Fibroblast of lung (primary cell): ENCODE data around the gene GPHN. TPM values are rescaled to one million over a fixed set of nuclear protein-coding genes. Genes with fewer than 3 reads are reported as not detected.

Experiments
- DNase-seq, 2 donors: peaks; one replicate each; pipeline versions ENCODE4 v3.0.0 to v3.0.0-alpha.2; 2010; ENCODE audit warnings: low read depth in 2 of 2
- H2AFZ ChIP-seq: 2 replicates; pipeline ENCODE4 v1.5.1; 2012; ENCODE audit warnings: low read length, control low read depth, inconsistent platforms
- H3K27ac ChIP-seq: 2 replicates; pipeline ENCODE4 v1.5.1; 2011; ENCODE audit warnings: low read length, control low read depth; ENCODE audit not compliant: insufficient read depth
- H3K27me3 ChIP-seq: 2 replicates; pipeline ENCODE4 v1.5.1; 2011; ENCODE audit warnings: mild to moderate bottlenecking, low read length; ENCODE audit not compliant: control insufficient read depth, insufficient read depth
- H3K36me3 ChIP-seq: 2 replicates; pipeline ENCODE4 v1.5.1; 2011; ENCODE audit warnings: low read length; ENCODE audit not compliant: control insufficient read depth, insufficient read depth
- H3K4me1 ChIP-seq: 2 replicates; pipeline ENCODE4 v1.5.1; 2011; ENCODE audit warnings: low read length; ENCODE audit not compliant: control insufficient read depth, insufficient read depth; ENCODE audit errors: extremely low read depth
- H3K4me2 ChIP-seq: 2 replicates; pipeline ENCODE4 v1.5.1; 2011; ENCODE audit warnings: low read length, control low read depth; ENCODE audit not compliant: insufficient read depth; ENCODE audit errors: extremely low read depth
- H3K4me3 ChIP-seq, 4 experiments: fragments of 200-600 bp in 1 of 4; sonication (generic) in 1 of 4; replicated peaks in 1 of 4; 2 replicates each; pipeline ENCODE4 v1.5.1; 2011 to 2016; ENCODE audit warnings: low read length in 4 of 4, low read depth in 3 of 4, mild to moderate bottlenecking in 3 of 4, control low read depth in 2 of 4, inconsistent platforms in 1 of 4, mixed read lengths in 1 of 4; ENCODE audit not compliant: insufficient read depth in 1 of 4; ENCODE audit errors: control extremely low read depth in 1 of 4
- H3K79me2 ChIP-seq: 2 replicates; pipeline ENCODE4 v1.5.1; 2012; ENCODE audit warnings: mild to moderate bottlenecking, low read length, inconsistent platforms; ENCODE audit not compliant: control insufficient read depth, insufficient read depth
- H3K9ac ChIP-seq: 2 replicates; pipeline ENCODE4 v1.5.1; 2011; ENCODE audit warnings: mild to moderate bottlenecking, low read length, control low read depth; ENCODE audit not compliant: insufficient read depth
- H3K9me3 ChIP-seq: 2 replicates; pipeline ENCODE4 v1.5.1; 2012; ENCODE audit warnings: low read depth, low read length; ENCODE audit not compliant: control insufficient read depth, insufficient read depth
- H4K20me1 ChIP-seq: 2 replicates; pipeline ENCODE4 v1.5.1; 2011; ENCODE audit warnings: low read length; ENCODE audit not compliant: control insufficient read depth, insufficient read depth; ENCODE audit errors: extremely low read depth
- EZH2 ChIP-seq: IDR thresholded peaks from 2 replicates; pipeline ENCODE4 v1.5.1; 2012; ENCODE audit warnings: low read length, control low read depth, mild to moderate bottlenecking; ENCODE audit errors: missing control alignments
- polyA plus RNA-seq, 2 donors: library from polyadenylated mRNA; depleted of rRNA in 1 of 2; stranded (reverse) in 1 of 2; unstranded in 1 of 2; fragments of >200 nt; gene quantifications; 2 replicates each; pipeline ENCODE4 v1.2.1, GENCODE V29; 2011 to 2012; ENCODE audit warnings: missing spikeins in 1 of 2
- total RNA-seq: library from RNA; depleted of rRNA; stranded (reverse); fragments of >200 nt; gene quantifications from 2 replicates; pipeline ENCODE4 v1.2.1, GENCODE V29; 2014
- TF ChIP-seq, protein P1 (sequence below), 2 donors: IDR thresholded peaks in 1 of 2; conservative IDR thresholded peaks in 1 of 2; 1 replicate in 1 of 2; 2 replicates in 1 of 2; pipeline ENCODE4 v1.5.1; 2011 to 2012; ENCODE audit warnings: low read length in 2 of 2, control low read depth in 1 of 2, inconsistent platforms in 1 of 2, low read depth in 1 of 2, mild to moderate bottlenecking in 1 of 2

Gene GPHN
- total and polyA plus RNA-seq, 2 donors (not counting 1 experiment from before 2014, with no cell fraction given), result 8.3 to 13.9 TPM

DNA sequence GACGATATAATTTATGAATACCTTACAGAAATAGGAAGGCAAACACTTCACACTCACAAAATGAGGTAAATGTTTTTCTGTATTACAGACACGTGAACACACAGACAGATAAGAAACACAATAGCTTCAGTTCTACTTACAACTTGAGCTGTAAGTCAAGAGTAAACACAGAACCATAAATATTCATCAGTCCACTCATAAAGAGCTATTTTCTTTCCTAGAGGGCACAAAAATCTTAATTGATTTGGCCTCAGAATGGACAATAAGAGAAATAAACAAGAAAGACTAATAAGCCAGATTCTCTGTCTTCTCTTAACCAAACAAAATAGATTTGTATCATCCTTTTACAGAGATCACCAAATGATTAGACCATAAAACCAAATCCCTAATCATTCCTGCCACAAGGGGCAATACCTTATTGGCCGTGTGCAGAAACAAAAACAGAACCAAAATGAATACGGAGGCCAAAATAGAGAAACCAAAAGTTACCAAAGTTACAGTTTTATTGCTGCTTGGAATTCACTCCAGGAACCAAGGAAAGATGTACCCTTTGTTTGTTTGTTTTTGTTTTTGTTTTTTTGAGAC, 643.2 kb downstream of the GPHN start:
- H3K9ac ChIP-seq, result no peak overlapping the region
- TF ChIP-seq, protein P1, sequence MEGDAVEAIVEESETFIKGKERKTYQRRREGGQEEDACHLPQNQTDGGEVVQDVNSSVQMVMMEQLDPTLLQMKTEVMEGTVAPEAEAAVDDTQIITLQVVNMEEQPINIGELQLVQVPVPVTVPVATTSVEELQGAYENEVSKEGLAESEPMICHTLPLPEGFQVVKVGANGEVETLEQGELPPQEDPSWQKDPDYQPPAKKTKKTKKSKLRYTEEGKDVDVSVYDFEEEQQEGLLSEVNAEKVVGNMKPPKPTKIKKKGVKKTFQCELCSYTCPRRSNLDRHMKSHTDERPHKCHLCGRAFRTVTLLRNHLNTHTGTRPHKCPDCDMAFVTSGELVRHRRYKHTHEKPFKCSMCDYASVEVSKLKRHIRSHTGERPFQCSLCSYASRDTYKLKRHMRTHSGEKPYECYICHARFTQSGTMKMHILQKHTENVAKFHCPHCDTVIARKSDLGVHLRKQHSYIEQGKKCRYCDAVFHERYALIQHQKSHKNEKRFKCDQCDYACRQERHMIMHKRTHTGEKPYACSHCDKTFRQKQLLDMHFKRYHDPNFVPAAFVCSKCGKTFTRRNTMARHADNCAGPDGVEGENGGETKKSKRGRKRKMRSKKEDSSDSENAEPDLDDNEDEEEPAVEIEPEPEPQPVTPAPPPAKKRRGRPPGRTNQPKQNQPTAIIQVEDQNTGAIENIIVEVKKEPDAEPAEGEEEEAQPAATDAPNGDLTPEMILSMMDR (conservative IDR thresholded peaks at IDR 0.05 in 1 of 2, IDR thresholded peaks at IDR 0.05 in 1 of 2; ENCODE audit: low read depth in 1 of 2, low read length in 2 of 2), result peak; percentile 28 to 39
- no peak for TF ChIP-seq EZH2
- no peak overlapping the region for H3K4me2 ChIP-seq
- no peak overlapping the region for H3K27ac ChIP-seq
- H3K4me1 ChIP-seq, result no peaks in the 10 kb centered on the region
- no peak overlapping the region for H2AFZ ChIP-seq
- H3K4me3 ChIP-seq, result no peak overlapping the region
- H4K20me1 ChIP-seq, result no peaks in the 10 kb centered on the region
- H3K36me3 ChIP-seq, result no peaks in the 10 kb centered on the region
- H3K9me3 ChIP-seq, result no peaks in the 10 kb centered on the region
- no peaks in the 10 kb centered on the region for H3K79me2 ChIP-seq
- peak in 1 of 2 donors; percentile 8 for DNase-seq
- H3K27me3 ChIP-seq, result no peaks in the 10 kb centered on the region

DNA sequence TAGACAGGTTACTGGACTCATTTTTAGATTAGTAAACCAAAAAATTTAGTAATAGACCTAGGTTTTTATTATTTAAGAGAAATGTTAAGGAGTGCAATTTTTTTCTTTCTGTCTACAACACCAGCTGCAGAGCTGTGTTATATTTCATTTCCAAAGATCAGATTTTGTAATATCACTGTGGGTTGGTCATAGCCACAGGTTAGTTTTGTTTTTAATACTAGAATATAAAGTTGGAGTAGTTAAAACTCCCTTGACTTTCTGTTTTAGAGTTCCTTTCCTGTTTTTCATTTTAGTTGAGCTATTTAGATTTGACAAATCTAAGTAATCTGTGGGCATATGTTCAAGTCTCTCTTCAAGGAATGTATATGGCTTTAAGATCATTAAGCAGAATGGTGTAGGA, 650.6 kb downstream of the GPHN start:
- Histone ChIP-seq H2AFZ (no peak overlapping the region), H3K4me3 (no peak overlapping the region), H4K20me1 (no peaks in the 10 kb centered on the region), H3K4me1 (no peaks in the 10 kb centered on the region), H3K9ac (no peak overlapping the region), H3K27ac (no peak overlapping the region), H3K79me2 (no peaks in the 10 kb centered on the region), H3K36me3 (no peaks in the 10 kb centered on the region), H3K27me3 (no peaks in the 10 kb centered on the region), H3K9me3 (no peaks in the 10 kb centered on the region), H3K4me2 (no peak overlapping the region)
- no peak for DNase-seq
- TF ChIP-seq, protein P1 (conservative IDR thresholded peaks at IDR 0.05 in 1 of 2, IDR thresholded peaks at IDR 0.05 in 1 of 2; ENCODE audit: low read depth in 1 of 2, low read length in 2 of 2), result no peak
- TF ChIP-seq EZH2, result no peak

DNA sequence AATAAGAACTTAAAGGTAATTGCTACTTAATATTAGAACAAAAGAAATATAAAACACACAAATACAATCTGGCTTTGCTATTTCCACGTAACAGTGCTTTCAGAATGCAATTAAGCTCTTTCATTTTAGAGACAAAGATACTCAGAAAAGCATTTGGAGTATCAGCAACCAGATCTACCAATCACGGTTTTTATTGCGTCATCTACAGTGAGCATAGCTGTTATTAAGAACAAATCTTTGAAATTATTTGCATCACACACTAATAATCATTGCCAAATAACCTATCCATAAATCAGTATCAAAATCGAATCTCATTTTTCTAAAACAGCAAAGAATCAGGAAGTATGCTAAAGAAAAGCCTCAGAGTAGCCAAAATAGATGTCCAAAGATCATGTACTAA, 654.4 kb downstream of the GPHN start:
- Histone ChIP-seq H2AFZ (no peak overlapping the region), H3K27ac (no peak overlapping the region), H3K4me2 (no peak overlapping the region), H3K79me2 (no peaks in the 10 kb centered on the region), H4K20me1 (no peaks in the 10 kb centered on the region), H3K36me3 (no peaks in the 10 kb centered on the region), H3K4me3 (no peak overlapping the region), H3K9ac (no peak overlapping the region), H3K9me3 (no peaks in the 10 kb centered on the region), H3K27me3 (no peaks in the 10 kb centered on the region), H3K4me1 (no peaks in the 10 kb centered on the region)
- DNase-seq, result no peak
- TF ChIP-seq EZH2, result no peak
